Measurements from ENCODE around the gene TBC1D16.

Gene TBC1D16

GRCh38 chr17:80023481-80024205 lies 12.0 kb downstream of the TBC1D16 start:
- no peak for DNase-seq

DNA sequence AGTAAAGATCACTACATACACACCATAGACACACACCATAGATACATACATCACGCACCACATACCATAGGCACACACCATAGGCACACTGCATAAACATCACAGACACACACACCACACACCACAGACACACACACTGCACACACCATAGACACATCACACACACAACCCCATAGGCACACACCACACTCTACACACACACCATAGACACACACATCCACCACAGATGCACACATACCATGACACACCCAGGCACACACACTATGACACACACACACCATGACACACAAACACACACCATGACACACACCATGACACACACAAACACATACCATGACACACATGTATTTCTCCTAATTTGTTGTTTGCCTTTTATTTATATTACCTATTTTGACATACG lies 14.1 kb downstream of the TBC1D16 start:
- no peak for DNase-seq

- DNase-seq = no peak
Measured at GRCh38 chr17:80018917-80019651, 16.6 kb downstream of the TBC1D16 start.

GRCh38 chr17:80017226-80018010 lies 18.3 kb downstream of the TBC1D16 start:
- no peak for DNase-seq

DNA sequence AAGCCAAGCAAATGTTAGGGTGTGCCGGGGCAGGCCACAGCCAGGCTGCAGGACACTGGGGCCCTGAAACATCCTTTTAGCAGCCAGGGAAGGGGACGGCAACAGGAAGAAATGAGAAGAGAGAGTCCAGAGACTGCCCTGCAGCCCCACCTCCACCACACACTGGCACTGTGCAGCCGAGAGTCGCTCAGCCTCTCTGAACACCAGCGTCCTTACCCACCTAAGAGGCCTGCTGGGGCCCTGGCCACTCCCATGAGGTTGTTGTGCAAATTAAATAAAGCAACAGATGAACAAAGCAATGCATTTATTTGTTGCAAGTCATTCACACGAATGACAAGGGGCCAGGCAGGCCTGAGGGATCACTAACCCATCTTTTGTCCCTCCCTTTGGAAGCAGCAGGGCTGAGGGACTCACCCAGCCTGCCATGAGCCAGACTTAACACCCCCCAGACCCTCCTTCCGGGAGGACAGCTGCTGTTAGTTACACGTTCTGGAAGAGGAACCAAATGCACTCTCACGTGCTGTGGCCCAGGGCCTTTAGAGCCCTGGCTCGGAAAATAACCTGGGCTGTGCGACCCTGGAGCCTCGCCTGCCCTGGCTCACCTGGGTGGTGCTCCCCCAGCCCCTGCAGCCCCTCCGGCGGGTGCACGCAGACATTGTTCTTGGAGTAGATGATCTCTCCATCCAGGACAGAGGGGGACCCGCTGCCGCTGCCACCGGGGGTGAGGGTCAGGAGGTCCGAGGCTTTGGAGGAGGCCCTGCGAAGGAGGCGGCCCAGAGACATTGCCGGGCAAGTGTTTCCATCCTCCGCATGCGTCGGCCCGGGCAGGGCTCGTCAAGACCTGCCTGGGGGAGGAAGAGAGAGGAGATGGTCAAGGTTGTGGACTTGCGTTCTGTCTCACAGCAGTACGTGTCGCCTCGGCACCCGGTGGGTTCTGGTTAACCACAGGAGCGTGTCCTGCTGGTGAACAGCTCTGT lies 22.6 kb downstream of the TBC1D16 start:
- no peak for DNase-seq

GRCh38 chr17:80011989-80012555 lies 23.6 kb downstream of the TBC1D16 start:
- no peak for DNase-seq

DNA sequence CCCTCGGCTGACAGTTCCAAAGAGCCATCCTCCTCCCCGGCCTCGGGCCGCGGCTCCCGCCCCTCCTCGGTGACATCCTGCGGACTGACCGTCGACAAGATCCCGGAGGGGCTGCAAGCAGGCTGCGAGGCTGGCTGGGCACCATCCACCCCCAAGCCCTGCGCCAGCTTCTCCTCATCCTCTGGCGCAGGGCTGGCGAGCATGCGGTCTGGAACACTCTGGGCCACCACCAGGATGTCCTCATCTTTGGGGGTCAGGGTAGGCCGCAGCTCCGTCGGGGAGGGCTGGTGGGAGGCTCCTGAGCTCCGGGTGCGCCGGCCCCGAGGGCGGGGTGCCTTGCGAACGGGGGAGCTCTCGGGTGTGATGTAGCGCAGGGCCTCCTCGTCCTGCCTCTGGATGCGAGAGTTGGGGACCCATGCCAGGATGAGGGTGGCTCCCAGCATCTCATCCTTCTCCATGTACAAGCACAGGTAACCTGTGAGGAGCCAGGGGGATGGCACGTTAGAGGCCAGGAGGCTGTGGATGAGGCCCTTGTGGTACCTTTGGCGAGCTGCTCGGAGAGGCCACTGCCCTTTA lies 25.3 kb downstream of the TBC1D16 start:
- DNase-seq = no peak

GRCh38 chr17:80009391-80010282 lies 26.0 kb downstream of the TBC1D16 start:
- DNase-seq = no peak

DNA sequence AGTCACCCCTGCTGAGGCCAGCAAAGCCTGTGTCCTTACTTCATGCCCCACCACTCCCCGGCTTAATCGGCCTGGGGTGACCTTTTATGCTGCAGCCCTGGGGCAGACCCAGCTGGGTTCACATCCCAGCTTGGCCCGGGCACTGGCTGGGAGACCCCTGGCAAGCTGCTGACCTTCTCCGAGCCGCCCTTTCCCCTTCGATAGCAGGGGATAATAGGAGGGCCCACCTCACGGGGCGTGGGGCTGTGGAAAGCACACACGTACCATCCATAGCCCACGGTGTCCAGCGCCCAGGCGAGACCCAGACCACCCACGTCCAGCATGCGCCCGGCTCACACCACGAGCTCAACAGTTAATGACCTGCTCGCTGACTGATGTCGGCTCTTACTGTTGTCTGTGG lies 26.8 kb downstream of the TBC1D16 start:
- DNase-seq = no peak

GRCh38 chr17:80008383-80008840 lies 27.3 kb downstream of the TBC1D16 start:
- DNase-seq = peak; percentile 90

DNA sequence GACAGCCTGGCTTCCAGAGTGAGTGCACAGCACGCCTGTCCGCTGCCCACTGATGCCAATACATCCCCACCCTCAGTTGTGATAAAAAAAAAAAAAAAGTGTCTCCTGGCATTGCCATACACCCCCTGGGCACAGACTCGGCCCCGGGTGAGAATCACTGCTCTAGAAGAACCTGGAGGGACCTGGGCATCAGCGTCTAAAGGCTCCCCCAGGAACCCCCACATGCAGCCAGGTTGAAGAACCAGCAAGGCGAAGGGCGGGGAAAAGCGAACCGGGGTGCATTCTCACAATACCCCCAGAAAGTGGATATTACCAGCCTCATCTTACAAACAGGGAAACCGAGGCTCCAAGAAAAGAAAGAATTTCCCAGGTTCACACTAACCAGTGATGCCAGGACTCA lies 27.7 kb downstream of the TBC1D16 start:
- no peak for DNase-seq

DNA sequence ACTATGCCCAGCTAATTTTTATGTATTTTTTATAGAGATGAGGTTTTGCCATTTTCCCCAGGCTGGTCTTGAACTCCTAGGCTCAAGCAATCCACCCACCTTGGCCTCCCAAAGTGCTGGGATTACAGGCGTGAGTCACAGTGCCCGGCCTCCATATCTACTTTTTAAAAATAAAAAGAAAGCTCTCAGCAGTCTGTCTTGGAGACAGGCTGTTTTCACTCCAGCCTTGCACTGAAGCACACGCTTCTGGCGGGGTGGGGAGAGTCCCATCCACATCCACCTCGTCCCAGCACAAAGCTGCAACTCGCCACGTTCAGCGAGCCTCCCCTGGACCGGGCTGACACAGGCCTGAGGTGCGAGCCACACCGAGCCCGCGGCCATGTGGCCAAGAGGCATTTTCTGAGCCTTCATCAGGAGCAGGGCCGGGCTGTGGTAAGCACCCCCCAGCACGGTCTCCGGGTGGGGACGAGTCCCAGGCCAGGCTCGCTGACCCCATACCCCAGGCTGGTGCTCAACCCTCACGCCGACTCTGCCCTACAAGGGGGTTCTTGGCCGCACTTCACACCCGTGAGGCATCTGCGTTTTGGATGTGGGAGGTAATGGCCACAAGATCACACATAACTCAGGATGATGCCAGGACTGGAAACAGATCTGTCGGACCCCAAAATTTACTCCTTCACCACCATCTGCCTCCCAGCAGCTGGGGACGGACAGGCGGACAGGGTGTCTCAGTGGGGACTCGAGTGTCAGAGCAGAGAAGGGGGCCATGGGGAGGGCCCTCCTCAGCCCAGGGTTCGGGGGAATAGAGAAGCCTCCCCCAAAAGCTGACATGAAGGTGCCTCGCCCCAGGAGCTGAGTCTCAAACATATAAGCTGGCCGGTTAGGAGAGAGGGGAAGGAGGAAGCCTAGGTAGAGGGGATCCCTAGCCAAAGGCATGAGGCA lies 28.6 kb downstream of the TBC1D16 start:
- DNase-seq = no peak

DNA sequence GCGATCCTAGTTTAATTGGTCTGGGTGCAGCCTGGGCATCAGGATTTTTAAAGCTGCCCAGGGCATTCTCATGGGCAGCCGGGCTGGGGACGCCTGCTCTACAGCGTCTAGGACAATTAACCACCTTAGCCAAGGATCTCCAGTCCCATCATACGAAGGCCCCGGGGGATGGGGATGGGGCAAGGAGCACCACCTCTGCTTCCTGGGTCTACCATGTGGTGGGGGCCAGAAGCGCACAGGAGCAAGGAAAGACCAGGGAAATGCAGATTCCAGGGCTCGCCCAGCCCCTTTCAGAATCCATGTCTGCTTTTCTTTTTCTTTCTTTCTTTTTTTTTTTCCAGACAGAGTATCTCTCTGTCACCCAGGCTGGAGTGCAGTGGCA lies 29.3 kb downstream of the TBC1D16 start:
- no peak for DNase-seq

DNA sequence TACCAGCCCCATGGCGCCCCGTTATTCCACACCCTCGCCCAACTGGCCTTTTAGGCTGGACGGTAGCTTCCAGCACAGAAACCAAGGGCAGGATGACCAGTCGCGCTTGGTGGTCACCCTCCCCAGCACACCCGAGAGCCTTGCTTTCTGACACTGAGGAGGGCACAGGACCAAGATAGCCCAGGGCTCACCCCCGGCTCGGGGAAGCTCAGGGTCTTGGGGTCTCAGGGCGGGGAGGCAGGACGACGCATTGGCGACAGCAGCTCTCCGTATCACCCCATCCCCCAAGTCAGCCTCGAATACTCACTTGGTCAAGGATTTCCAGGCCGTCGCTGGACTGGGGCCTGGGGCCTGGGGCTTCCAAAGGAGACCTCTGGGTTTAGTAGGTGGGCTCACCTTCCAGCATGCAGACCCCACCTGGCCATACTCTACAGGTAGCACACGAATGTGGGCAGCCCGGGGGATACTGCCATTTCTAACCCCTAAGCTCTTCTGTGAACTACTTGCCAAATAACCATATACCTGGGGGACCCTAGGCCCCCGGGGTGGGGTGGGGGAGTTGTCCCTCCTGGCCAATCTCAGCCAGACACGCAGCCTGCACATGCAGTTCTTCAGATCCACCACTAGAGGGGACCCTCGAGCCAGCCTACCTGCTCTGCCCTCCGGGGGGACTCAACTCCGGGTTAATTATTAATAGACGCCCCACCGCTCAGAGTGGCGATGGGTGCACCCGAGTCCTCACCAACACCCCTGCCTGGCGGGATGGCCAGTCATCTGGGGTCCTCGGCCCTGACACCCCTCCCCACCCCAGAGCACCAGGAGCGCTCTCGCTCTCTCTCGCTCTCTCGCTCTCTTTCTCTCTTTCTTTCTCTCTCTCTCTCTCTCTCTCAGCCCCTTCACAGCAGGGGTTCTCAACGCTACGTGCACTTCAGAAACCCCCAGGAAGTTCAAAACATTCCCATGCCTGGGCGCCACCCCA lies 30.0 kb downstream of the TBC1D16 start:
- DNase-seq = peak; percentile 66

DNA sequence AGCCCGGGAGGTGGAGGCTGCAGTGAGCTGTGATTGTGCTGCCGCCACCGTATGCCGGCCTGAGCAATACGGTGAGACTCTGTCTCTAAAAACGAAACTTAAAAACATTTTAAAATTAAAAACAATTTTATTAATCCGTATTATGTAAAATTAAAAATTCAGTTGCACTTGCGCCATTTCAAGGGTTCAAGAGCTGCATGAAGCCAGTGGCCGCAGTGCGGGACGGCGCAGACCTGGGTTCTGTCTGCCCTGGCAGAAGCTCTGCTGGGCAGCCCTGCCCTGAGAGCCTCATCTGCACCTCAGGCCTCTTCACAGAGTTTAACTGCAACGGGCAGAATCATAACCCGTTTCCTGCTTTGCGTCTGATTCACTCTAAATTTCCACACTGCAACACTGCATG lies 31.7 kb downstream of the TBC1D16 start:
- DNase-seq = no peak

GRCh38 chr17:80002690-80003490 lies 32.8 kb downstream of the TBC1D16 start:
- no peak for DNase-seq

- DNase-seq = no peak
Measured at GRCh38 chr17:80002070-80002641, 33.5 kb downstream of the TBC1D16 start.

All from activated CD4-positive, alpha-beta T cell treated with anti-CD3 and anti-CD28 coated beads for 48 hours (primary cell).